GM21526 (cell line): ENCODE measurements around the gene LIG1.

Experiments used
- ATAC-seq: cut with Tn5 transposase; IDR thresholded peaks from one replicate; pipeline ENCODE4 v1.9.1; 2021; ENCODE audit warnings: moderate library complexity; ENCODE audit not compliant: unreplicated experiment, low FRiP score

Gene LIG1

DNA sequence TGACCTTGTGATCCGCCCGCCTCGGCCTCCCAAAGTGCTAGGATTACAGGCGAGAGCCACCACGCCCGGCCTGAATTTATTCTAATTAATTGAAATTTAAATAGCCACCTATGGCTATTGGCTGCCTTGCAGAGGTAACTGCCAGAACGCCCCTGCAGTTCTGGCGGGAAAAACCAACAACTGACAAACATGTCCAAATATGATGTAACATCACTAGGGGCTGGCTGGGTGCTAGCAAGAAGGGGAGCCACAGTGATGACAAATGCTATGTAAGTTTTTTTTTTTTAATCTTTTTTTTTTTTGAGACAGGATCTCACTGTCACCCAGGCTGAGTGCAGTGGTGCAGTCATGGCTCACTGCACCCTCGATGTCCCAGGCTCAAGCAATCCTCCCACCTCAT is 13.2 kb upstream of the LIG1 start:
- ATAC-seq: no peak

DNA sequence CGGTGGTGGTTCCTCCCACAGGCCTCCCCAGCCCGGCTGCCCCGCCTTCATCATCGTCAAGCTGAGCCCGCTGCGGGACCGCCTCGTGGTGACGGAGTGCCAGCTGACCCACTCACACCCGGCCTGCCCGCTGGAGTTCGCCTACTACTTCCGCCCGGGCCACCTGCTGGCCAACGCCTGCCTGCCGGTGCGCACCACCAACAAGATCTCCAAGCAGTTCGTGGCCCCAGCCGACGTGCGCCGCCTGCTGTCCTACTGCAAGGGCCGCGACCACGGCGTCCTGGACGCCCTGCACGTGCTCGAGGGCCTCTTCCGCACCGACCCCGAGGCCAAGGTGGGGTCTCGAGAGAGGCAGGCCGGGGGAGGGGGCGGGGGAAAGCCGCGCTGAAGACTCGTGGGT is 12.3 kb upstream of the LIG1 start:
- no peak for ATAC-seq

DNA sequence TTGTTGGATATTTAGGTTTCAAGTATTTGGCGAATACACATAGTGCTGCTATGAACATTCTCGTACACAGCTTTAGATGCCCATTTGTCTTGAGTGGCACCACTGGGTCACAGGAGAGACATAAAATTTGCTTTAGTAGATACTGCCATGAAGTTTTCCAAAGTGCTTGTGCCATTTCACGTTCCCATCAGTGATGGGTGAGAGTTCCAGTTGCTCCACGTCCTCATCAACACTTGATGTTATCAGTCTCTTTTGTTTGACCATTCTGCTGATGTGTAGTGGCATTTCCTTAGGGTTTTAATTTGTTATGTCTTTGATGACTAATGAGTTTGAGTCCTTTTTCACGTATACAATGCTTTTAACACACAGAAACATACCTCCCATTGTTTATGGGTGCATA is 11.4 kb upstream of the LIG1 start:
- no peak for ATAC-seq

DNA sequence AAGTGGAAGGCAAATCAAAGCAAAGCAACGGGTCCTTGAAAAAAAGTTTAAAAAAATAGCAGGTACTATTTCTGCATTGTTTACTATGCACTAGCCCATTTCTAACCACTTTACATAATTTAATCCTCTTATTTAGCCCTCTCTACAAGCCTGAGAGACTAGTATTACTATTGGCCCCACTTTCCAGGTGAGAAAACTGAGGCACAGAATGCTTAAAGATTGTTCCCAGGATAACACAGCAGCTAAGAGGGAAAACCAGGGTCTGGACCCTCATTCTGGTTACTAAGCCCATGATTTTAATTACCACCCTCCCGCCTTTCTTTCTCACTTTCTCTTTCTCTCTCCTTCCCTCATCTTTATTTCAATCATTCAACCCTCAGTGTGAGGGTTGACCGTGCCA is 6.1 kb upstream of the LIG1 start:
- no peak for ATAC-seq

DNA sequence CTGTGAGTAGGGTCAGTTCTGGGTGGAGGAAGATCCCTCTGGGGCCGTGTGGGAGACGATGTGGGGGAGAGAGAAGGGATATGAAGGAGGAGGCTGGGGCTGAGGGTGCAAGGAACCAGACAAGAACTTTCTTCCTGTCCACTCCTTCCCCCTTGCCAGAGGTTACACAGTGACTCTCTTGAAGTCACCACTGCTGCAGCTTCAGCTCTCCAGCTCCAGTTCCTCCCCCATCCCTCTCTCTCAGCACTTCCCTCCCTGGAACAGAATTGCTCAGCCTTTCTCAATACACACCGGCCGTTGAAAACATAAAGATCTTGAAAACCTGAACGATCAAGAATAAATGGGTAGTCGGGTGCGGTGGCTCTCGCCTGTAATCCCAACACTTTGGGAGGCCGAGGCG is 5.4 kb upstream of the LIG1 start:
- no peak for ATAC-seq

DNA sequence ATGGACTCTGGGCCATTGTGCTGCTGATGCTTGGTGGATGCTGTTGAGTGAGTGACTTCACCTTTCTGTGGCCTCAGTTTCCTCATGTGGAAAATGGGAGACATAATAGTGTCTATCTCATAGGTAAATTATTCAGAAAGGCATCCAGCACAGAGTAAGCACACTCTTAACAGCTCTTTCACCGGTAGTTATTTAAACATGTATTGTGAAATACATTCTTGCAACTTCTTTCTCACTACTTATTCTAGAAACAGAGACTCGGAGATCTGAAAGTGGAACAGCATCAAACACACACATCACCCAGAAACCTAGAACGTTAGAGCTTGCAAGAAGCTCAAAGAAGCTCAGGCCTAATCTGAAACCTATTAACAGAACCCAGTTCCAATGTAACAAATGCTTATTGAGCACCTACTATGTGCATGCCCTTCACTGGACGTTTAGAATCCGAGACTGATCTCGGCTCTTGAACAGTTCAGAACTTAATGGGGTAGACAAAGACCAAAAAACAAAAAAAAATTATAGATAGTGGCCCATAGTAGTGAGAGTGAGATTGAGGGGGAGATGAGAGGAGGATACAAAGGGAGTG is 4.4 kb upstream of the LIG1 start:
- ATAC-seq: no peak

DNA sequence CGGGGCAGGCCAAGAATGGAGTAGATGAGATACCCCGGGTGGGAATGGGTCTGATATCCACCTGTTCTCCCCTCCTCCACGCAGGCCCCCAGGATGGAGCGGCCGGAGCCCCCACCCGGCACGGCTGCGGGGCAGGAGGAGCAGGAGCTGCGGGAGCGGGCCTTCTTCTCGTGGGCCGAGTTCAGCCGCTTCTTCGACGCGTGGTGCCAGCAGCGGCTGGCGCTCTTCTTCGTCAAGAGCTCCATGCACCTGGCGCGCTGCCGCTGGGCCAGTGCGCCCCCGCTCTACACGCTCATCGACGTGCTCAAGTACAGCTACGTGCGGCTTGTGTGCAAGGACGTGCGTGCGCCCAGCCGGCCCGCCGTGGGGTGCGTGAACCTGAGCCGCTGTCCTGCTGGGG is 1.6 kb upstream of the LIG1 start:
- ATAC-seq: no peak

DNA sequence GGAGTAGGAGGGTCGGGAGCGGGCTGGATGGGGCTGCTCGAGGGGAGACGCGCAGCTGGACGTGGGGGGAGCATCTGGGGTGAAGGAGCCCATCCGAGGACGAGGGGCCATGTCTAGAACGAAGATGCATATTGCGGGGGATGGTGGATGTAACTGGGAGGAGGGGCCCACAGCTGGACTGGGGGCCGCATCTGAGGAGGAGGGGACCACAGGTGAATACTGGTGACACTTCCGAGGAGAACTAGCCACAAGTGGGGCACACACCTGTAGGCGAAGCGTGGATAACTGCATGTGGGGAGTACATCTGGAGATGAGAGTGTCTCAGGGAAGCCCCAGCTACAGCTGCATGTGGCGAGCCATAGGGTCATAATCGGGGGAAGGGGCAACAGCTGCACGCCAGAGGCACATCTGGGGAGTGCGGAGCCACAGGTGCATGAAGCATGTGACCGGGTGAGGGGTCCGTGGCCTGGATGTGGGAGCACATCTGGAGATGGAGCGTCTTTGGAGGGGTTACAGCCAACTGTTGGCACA is 738 bp upstream of the LIG1 start:
- ATAC-seq: peak; percentile 26

DNA sequence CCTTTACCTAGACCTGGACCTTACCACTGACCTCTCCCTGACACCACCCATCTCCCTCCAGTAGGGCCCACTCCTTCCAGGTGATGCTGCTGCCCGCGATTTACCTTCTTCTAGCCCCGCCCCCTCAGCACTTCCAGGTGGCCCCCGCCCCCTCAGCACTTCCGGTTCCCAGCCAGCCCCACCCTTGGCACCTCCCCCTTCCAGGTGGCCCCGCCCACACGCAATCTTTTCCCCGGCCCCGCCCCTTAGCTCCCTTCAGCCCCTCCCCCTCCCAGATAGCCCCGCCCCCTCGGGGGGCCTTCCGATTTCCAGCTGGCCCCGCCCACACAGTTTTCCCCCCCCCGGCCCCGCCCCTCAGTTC is 586 bp downstream of the LIG1 start:
- no peak for ATAC-seq

DNA sequence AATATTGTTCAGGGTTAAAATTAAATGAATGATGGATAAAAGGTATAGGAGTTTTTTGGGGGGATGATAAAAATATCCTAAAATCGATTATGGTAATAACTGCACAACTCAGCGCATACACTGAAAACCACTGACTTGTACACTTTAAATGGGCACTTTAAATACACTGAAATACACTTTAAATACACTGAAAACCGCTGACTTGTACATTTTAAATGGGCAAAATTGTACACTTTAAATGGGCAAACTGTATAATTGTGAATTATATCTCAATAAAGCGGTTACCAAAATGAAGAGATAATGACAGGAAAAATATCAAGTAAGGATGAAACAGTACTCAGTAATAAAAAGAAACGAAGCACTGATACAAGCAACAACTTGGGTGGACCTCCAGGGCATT is 1.5 kb downstream of the LIG1 start:
- no peak for ATAC-seq

DNA sequence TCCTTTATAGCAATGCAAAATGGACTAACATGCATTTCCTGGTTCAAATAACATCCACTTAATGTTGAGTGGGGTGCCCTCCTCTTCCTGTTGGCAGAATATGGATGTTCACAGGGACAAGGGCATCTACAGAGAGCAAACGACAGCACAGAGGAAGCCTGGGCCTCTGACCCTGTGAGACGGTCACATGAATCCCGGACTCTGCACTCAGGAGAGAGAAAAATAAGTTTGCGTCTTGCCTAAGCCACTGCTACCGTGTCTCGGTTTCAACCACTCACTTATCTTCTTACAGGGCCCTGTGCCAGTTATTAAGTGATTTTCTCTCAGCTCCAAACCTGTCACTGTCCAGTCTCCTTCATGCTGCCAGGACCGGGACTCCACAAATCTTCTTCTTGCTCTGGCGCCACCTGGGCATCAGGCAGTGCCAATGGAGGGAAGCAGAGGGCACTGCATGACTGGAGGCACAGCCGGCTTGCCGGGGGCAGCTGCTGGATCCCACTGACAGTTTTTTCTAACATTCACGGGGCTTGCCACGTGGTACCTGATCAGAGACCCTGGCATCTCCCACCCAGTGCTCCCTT is 11.8 kb downstream of the LIG1 start:
- no peak for ATAC-seq

DNA sequence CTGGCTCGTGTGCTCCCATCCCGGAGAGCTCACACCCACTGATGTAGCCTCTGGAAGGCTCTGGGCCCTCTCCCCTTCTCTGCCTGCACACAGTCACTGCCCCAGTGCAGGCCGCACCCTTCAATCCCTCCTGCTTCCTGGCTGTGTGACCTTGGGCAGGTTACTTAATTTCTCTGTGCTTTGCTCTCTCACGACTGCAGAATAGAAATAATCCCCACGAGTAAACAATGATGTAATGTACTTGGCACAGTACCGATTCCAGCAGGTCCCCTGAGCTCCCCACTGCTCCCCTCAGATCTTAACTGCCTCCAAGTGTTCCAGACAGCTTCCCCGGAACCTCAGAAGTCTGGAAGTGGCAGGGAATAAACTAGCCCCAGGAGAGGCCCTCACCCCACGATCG is 16.1 kb downstream of the LIG1 start:
- no peak for ATAC-seq

DNA sequence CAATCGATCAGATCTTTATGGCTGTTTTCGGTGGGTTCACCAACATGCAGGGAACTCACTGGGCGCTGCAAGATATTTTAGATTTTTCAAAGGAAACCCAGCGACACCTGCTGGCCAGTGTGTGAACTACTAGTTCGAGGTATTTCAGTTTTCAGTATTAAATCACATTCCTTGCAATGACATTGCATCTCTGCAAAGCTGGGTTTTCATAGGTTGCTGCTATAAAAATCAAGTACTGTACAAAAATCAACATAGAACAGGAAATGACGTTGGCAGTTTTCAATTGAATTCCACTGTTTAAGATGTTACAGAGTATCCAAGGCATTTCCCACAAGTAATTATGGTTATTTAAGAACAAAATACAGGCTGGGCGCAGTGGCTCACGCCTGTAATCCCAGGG is 17.6 kb downstream of the LIG1 start:
- no peak for ATAC-seq

DNA sequence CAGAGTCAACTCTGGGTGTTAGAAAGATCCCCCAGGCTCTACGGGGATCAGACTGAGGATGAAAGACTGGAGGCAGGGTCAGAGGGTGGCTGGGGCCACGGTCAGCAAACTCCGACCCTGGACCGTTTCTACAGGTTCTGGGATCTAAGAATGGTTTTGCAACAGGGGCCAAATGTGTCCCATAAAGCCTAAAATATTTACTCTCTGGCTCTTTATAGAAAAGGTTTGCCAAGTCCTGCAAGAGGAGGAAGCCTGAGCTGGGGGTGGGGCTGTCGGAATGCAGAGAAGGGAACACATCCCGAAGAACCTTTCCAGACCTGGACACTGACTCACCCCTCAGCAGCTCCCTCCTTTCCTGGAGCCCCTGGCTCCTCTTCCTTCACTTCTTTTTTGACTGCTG is 20.7 kb downstream of the LIG1 start:
- ATAC-seq: no peak

DNA sequence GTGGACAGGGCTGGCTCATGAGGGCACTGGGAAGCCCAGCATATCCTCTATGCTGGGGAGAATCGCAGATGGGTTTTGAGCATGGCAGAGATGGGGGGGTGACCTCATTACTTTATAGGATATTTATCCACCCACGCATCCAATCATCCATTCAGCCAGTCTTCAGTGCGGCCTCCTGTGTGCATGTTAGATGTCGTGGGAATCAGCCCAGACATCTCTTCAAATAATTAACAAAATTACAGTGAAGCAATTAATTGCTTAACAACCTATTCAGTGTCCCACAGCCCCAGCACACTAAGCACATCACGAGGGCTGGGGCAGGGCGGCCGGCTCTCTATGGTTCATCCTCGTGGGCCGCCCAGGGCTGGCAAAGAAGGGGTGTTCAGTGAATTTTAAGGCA is 21.6 kb downstream of the LIG1 start:
- no peak for ATAC-seq

DNA sequence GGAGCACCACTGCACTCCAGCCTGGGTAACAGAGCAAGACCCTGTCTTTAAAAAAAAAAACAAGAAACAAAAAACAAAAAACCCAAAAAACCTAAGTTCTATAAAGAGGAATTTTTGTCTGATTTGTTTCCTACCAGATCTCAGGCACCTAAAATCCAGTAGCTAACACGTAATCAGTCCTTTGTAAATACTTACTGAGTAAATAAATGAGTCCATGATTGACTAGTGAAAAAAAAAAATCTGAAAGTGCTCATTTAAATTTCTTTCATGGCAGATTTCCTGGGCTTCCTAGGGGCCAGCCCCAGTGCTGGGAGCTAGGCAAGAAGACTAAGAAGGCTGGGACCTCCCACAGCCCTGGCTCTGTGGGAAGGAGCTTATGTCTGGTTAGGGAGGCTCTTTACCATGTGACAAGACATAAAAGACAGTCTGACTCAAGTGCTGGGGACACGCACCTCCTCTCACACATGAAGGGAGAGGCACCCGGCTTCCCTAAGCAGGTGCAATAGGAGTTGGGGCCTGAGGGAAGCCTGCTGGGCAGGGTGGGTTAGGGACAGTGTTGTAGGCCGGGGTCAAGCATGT is 22.5 kb downstream of the LIG1 start:
- no peak for ATAC-seq

DNA sequence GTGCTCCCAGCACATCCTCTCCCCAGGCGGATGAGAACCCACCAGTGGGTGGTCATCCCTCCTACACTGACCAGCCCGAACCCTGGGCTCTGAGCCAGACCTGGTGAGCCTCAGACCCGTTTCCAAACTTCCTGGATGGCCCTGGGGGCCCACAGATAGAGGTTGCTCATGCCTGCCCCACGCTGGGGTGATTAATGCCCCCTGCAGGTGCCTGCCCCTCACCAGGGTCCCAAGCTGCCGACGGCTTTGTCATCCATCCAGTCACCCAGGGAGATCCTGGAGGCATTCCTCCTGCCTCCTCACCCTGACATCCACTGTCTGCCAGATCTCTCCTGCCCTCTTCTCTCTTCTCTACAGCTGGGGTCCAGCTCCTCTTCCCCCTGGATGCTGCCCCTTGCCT is 31.1 kb downstream of the LIG1 start:
- ATAC-seq: no peak

DNA sequence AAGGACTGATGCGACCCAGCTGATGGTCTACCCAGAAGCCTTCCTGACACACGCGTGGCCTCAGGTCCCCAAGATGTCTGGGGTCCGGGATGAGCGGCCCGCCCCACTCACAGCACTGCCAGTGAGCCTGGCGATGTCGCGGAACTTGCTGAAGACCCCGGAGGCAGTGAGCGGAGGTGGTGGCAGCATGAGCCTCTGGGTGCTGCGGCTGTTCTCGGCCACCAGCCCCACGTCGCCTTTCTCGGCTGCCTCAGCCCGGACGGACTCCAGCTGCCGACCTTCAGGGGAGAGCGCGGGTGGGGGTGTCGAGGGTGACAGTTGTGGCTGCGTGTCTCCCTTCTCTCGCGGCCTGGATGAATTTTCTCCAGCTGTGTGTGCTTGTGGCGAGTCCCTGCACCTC is 32.7 kb downstream of the LIG1 start:
- ATAC-seq: no peak

DNA sequence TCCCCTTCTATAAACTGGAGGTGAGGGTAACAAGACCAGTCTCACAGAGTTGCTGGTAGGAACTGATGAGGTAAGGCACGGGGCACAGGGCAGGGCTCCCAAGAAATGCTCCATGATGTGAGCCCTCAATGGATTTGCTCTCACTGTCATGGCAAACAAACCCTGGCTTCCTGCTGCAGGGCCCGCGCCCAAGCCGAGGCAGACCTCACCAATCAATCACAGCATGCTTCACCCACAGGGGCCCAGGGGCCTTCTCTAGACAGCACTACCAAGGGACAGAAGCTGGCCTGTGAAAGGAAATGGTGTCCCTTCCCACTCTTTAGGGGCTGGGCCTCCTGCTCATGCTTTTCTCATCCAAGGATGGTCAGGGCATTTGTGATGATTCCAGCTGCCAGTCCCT is 33.6 kb downstream of the LIG1 start:
- no peak for ATAC-seq

DNA sequence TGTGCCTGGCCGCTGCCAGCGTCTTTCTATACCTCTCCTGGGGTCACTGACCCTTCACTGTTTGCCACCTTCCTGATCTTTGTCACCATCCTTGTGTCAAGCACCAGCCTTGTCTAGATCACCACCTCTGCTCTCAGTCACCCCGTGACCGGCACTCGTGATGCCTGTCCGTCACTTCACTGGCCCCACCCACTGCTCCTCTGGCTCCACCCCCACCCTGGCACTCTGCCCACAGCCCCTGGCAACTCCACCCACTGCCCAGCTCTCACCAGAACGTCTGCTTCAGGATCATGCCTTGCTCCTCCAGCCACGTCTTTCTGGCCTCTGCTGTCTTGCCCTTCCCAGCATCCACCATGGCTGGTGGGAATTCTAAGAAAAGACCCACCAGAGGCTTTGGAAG is 34.7 kb downstream of the LIG1 start:
- ATAC-seq: no peak

DNA sequence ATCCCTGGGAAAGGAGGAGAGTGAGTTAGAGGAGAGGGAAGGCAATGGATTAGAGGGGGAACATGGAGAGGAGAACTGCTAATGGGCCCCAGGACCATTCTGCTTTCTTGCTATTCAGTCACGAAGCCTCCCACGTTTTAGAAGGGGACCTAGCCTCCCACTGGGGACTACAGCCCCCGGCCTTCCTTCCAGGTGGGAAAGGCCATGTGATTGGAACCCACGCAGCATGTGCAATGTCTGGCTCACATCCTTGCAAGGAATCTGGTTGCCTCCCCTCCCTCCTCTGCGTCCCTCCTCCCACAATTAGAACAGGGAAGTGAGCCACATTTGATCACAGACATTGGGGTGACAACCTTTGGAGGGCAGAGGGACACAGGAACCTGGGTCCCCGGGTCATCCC is 37.0 kb downstream of the LIG1 start:
- no peak for ATAC-seq

DNA sequence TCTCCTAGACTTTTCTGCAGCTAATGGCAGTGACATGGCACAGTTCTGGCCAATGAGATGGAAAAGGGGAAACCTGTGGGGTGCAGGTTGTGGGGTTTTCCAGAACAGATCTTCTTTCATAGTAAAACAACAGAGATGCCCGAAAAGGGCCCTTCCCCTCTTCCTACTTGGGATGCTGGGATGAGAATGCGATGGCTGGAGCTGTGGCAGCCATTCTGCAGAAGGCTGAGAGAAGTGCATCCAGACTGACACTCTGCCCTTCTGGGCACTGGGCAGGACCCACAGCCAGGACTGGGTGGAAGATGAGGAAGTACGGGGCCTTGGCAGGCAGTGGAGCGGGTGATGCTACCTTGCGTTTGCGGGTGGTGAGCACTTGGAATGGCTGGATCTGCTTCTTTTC is 42.6 kb downstream of the LIG1 start:
- ATAC-seq: no peak
